Measurements from ENCODE around the gene HEBP2.
A peak's percentile ranks its signal among the peaks of the same experiment; 100 is the strongest.
"Not testable (repeated sequence)": the region's sequence is repeated elsewhere in the genome, so short reads cannot be mapped to it uniquely, and the experiment has no call there.

The HEBP2 gene, protein sequence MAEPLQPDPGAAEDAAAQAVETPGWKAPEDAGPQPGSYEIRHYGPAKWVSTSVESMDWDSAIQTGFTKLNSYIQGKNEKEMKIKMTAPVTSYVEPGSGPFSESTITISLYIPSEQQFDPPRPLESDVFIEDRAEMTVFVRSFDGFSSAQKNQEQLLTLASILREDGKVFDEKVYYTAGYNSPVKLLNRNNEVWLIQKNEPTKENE

DNA sequence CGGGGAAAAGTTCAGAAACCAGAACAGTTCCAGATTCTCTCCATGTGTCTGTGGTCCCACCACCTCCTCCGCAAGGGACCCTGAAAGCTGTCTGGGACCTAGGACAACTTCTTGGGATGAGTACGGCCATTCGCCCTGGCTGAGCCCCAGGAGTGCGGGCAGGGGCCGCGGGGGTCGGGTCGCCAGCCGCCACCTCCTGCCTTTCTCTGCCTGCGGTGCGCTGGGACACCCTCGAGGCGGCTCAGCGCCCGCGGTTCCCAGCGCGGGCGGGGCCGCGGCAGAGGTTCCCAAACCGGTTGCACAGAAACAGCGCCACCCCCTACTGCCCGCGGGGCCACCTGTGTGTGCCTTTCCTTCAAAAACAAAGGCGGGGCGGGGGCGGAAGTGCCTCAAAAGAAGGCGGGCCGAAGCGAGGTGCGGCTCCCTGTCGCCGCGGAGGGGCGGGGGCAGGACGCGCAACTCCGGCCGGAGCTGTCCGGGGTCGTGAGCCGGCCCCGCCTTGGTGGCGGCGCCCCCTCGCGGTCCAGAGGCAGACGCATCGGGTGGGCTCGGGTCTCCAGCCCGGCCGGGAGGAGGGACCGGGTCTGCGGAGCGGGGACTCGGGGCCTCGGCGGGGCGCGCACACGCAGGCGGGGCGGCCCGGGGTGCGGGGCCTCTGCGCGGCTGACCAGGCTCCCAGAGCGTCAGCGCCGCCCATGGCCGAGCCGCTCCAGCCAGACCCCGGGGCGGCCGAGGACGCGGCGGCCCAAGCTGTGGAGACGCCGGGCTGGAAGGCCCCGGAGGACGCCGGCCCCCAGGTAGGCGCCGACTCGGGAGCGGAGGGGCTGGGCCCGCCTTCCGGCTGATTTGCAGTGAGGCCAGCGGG, at the start of gene HEBP2:
Gene HEBP2 (plus strand): TSS at position 423 of the 865 bp plus-strand sequence. CDS start 273 bp downstream, at position 696.
- H3K27ac ChIP-seq, result peak within 1 kb of the TSS; percentile 83
- DNase-seq (ENCODE audit: low read depth, low spot score), result peak; percentile 78

DNA sequence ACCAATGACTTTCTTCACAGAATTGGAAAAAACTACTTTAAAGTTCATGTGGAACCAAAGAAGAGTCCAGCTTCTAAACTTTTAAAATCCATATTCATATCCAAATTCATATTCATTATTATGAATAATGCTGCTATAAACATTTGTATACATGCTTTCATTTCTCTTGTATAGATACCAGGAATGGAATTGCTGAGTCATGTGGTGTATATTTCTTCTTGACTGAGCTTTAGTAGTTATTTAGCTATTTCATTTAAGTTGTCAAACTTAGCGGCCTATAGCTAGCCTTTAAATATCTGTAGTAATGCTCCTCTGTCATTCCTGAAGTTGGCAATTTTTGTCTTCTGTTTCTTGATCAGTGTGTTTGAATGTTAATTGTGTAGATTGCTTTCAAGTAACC, 46.1 kb upstream of the HEBP2 start:
- no peak overlapping the region for H3K27ac ChIP-seq
- DNase-seq (ENCODE audit: low read depth, low spot score), result no peak

DNA sequence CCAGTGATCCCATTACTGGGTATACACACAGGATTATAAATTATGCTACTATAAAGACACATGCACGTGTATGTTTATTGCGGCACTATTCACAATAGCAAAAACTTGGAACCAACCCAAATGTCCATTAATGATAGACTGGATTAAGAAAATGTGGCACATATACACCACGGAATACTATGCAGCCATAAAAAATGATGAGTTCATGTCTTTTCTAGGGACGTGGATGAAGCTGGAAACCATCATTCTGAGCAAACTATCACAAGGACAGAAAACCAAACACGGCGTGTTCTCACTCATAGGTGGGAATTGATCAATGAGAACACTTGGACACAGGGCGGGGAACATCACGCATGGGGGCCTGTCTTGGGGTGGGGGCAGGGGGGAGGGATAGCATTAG, 35.3 kb upstream of the HEBP2 start:
- not testable (repeated sequence) for H3K27ac ChIP-seq; DNase-seq (ENCODE audit: low read depth, low spot score)

DNA sequence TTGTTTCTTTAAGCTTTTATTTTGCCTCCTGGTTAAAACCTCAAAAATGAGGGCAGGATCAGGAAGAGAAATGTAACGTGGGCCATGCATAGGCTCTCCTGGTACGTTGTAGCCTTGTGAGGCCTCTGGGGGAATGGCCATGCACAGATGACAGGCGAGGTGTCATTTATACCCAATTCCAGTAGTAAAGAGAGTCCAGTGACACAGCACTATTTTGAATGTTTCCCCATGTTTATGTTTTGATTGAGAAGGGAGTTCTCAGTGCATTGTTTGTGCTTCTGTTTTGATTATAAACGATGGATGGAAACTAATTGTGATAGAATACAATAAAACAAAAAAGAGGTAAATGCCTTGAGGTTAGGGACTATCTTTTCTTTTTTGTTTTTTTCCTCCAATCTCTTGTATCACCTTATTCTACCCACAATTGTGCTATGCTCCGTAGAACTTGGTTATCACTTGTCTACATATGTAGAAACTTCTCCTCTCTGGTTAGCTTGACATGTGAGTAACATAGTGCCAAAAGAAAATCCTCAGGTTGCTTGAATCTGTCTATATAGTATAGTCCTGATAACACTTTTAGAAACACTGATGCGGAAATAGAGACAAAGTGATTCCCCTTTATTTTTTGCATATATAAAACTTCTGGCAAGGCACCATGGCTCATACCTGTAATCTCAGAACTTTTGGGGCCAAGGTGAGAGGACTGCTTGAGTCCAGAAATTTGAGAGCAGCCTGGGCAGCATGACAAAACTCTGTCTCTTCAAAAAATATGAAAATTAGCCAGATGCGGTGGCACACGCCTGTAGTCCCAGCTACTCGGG, 33.2 kb upstream of the HEBP2 start:
- H3K27ac ChIP-seq, result no peak overlapping the region
- no peak for DNase-seq (ENCODE audit: low read depth, low spot score)

DNA sequence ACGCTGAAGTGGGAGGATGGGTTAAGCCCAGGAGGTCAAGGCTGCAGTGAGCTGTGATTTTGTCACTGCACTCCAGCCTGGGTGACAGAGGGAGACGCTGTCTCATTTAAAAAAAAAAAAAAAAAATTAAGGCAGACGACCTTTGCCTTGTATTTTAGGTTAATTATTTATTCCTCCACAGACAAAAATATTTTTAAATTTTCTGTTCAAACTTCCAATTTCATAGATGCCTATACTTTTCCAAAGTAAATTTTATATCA, 32.6 kb upstream of the HEBP2 start:
- H3K27ac ChIP-seq, result no peak overlapping the region
- no peak for DNase-seq (ENCODE audit: low read depth, low spot score)

DNA sequence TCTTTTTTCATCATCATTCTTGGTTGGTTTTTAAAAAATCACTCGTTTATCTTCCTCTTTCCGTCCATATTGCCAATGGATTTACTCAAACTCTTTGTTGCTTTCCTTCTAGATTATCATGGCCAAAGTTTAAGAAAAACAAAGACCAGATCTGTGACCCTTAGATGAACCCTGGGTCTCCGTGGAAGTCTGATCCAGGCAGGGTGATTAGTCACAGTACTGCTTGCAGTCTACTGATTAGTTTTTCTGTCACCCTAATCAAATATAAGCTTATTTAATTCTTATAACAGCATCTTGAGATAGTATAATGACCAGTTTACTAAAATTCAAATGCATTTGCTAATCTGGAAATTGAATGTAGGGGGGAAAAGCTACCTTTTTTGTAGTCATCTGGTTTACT, 32.3 kb upstream of the HEBP2 start:
- DNase-seq (ENCODE audit: low read depth, low spot score), result no peak
- H3K27ac ChIP-seq, result no peak overlapping the region

DNA sequence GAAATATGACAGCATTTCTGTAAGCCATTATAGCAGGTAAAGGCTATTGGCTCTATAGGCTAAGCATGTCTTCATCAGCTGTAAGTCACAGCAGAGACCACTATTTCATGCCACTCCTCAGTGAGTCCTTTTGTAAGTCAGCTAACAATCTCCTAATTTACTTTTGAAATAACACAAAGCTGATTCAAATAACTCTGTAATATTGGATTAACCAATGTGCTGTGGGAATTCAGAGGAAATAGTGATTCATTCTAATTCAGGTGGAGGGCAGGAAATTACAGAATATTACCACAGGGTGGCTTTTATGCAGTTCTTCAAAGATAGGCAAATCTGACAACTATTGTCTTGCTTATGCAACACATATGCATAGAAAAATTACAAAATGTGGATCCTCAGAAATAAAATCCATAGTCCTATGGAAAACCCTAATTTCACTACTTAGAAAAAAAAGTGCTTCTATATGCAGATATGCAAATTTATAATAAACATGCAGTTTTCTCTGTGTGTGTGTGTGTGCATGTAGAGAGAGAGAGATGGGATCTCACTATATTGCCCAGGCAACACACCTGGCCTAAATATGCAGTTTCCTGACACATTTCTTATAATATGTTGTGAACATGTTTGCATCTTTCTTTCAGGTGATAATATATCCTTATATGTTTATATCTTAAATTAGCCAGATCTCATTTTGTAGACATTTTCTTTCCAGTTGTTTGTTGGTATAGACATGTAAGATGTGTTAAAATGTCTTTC, 31.1 kb upstream of the HEBP2 start:
- no peak overlapping the region for H3K27ac ChIP-seq
- DNase-seq (ENCODE audit: low read depth, low spot score), result no peak

DNA sequence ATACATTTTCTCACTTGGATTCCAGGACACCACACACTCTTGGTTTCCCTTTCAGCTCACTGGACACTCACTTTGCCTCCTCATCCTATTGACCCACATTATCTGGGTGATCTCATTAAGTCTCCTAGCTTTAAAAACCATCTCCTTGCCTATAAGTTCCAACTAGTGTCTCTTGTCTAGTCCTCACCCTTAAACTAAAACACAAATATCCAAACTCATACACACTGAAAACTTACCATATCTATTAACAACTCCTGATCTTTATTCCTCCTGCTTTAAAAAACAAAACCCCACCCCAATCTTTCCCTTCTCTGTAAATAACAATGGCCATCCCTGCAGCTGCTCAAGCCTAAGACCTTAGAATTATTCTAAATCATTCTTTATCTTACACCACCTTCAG, 29.8 kb upstream of the HEBP2 start:
- no peak overlapping the region for H3K27ac ChIP-seq
- no peak for DNase-seq (ENCODE audit: low read depth, low spot score)

DNA sequence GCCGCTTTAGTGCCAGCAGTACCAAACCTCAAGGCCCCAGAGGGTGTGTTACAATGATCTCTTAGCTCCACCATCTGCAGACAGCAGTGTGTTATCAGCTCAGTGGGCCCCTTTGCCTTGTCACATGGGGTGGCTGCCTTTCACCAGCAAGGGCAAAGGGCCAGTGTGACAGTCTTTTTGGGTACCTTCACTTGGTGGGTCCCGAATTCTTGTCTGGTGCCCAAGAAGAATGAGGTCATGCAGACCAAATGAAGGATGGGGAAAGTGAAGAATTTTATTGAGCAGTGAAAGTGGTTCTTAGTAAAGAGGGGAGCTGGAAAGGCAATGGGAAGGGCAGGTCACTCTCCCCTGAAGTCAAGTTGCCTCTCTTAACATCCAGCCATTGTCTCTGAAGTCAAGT, 29.2 kb upstream of the HEBP2 start:
- H3K27ac ChIP-seq, result no peak overlapping the region
- DNase-seq (ENCODE audit: low read depth, low spot score), result no peak

DNA sequence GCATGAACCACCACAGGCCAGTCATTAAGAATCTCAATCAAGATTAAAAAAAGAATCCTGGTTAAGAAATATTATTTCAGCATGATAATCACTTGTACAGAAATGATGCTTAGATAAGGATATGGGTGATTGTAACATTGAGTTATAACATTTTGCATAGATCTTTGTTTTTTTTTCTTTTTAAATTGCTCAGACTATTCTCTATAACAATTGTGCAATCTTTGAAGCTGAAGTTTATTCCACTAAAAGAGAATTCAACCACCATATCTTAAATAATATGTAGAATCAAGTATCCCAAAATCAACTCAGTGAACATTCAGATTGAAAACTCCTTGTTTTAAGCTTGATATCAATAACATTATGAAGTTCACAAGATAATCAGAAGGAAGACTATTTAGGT, 27.0 kb upstream of the HEBP2 start:
- no peak for DNase-seq (ENCODE audit: low read depth, low spot score)
- H3K27ac ChIP-seq, result no peak overlapping the region

DNA sequence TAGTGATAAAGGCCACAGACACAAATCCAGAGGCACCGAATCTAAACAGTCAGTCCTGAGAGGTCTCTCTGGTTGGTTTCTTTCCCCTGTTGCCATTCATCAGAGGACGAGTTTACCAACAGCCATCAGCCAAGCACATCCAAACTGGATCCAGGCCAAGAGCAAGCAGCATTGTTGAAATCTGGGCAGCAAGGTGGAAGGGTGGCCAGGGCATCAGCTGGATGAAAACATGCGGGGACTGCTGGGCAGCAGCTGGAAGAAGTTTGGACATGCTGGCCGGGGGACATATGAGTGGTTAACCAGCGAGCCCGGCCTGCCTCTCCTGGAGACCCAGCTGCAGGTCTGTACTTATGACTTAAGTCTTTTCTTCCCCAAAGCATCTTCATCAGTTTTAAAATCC, 26.2 kb upstream of the HEBP2 start, which contains the start of gene SMIM28:
Gene SMIM28 (plus strand): TSS at position 62 of the 400 bp plus-strand sequence. CDS start 168 bp downstream, at position 230.
- DNase-seq (ENCODE audit: low read depth, low spot score), result no peak
- no peak within 1 kb of the TSS for H3K27ac ChIP-seq

DNA sequence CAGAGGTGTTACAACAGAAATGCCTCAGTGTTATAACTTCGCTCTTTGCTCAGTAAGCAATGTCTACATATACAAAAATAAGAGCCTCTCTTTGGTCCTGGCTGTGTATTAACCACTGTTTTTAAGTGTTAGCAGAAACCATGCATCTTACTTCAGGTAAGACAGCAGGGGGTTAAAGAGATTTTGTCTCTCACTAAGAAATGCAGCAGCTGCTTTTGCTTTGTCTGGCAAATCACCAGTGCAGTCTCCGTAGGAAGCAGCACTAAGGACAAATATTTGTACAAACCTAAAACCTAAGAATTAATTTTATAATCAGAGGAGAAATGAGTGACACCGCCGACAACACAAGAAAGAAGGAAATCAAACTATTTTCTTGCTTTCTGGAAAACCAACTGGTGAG, 25.6 kb upstream of the HEBP2 start:
- DNase-seq (ENCODE audit: low read depth, low spot score), result no peak
- H3K27ac ChIP-seq, result no peak overlapping the region

DNA sequence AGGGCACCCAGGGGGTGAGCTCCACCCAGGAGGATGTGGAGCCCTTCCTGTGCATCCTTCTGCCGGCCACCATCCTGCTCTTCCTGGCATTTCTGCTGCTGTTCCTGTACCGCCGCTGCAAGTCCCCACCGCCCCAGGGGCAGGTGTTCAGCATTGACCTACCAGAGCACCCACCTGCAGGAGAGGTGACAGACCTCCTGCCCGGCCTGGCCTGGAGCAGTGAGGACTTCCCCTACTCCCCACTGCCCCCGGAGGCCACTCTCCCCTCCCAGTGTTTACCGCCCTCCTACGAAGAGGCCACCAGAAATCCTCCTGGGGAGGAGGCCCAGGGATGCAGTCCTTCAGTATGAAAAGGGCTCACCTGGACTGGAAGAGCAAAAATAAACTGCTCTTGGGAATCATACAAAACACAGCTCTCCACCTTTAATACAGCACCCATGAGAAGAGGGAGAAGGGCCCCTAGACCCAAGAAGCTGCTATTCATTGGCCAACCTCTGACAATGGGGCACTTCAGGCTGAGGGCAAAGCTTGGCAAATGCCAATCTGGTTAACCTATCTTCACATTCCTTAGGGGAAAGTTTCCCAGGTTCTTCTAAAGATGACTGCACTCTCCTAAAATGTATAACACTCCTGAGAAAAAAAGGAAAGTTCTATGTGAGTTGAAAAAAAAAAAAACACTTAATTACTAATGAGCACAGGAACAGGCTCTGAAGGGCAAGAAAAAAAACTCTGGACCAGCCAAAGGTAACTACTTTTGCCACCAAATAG, 21.3 kb upstream of the HEBP2 start:
- DNase-seq (ENCODE audit: low read depth, low spot score), result no peak

DNA sequence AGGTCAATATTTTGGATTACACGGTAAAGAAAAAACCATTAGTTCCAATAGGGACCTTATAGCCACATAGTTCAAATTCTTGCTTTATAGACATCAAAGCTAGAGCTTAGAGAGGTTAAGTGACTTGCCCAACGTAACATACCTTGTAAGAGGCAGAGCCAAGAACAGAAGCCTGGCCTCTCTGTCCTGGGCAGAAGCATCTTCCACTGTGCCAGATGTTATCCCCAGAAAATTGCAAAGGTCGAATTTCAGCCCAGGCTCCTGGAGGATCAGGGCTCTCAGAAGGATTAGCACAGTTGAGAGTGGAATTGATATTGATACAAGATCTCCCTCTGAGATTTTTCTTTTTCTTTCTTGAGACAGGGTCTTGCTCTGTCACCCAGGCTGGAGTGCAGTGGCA, 20.2 kb upstream of the HEBP2 start:
- no peak overlapping the region for H3K27ac ChIP-seq
- DNase-seq (ENCODE audit: low read depth, low spot score), result no peak

More for the DNA sequence above, 21.3 kb upstream of the HEBP2 start:
- H3K27ac ChIP-seq, result no peak overlapping the region

DNA sequence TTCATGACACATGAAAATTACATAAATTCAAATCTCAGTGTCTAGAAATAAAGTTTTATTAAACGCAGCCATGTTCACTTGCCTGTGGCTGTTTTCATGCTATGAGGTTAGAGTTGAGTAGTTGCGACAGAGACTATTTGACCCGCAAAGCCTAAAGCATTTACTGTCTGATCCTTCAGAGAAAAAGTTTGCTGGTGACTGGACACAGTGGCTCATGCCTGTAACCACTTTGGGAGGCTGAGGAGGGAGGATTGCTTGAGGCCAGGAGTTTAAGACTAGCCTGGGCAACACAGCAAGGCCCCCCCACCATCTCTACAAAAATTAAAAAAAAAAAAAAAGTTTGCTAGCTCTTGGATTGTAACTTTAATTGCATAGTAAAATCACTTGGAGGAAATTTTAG, 17.1 kb upstream of the HEBP2 start:
- DNase-seq (ENCODE audit: low read depth, low spot score), result no peak
- H3K27ac ChIP-seq, result no peak overlapping the region

DNA sequence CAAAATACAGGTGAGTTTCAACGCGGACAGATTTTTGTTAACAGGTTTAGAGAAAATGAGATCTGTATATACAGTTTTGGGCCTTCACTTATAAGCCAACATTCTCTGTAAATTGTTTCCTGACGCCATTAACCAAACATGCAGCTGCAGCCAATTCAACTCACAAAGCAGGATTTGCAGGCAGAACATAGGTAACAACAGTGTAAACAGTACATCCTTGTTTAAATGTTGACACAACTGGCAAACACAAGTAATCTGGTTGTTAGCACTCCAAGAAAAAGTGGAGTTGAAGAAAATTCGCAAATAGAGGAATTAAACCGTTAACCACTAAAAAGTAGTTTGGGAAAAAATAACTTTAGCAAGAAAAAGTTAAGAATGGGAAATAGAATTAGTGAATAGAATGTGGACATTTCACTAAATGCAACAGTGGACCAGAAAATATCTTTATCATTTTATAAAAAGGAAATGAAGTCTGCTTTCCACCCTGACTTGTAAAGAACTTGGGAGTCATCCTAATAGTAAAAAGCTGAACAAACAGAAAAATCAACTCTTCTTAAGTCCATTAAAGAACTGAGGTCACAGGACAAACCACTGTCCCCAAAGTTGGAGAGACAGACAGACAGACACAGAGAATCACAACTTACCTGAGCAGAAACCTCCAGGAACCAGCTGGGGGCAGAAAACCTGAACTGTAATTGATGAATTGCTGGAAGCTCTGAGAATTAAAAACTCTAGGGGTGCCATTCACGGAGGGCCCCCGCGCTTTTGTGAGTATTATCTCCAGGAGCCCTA, 16.2 kb upstream of the HEBP2 start:
- no peak for DNase-seq (ENCODE audit: low read depth, low spot score)
- no peak overlapping the region for H3K27ac ChIP-seq

DNA sequence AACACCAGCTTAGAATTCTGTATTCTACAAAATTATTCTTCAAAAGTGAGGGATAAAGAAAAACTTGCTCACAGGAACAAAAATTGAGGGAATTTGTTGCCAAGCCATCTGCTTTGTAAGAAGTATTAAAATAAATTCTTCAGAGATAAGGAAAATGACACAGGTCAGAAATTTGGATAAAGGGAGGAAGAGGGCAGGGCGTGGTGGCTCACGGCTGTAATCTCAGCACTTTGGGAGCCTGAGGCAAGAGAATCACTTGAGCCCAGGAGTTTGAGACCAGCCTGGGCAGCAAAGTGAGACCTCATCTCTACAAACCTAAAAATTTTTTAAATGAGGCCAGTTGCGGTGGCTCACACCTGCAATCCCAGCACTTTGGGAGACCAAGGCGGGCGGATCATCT, 14.5 kb upstream of the HEBP2 start:
- no peak overlapping the region for H3K27ac ChIP-seq
- DNase-seq (ENCODE audit: low read depth, low spot score), result no peak

DNA sequence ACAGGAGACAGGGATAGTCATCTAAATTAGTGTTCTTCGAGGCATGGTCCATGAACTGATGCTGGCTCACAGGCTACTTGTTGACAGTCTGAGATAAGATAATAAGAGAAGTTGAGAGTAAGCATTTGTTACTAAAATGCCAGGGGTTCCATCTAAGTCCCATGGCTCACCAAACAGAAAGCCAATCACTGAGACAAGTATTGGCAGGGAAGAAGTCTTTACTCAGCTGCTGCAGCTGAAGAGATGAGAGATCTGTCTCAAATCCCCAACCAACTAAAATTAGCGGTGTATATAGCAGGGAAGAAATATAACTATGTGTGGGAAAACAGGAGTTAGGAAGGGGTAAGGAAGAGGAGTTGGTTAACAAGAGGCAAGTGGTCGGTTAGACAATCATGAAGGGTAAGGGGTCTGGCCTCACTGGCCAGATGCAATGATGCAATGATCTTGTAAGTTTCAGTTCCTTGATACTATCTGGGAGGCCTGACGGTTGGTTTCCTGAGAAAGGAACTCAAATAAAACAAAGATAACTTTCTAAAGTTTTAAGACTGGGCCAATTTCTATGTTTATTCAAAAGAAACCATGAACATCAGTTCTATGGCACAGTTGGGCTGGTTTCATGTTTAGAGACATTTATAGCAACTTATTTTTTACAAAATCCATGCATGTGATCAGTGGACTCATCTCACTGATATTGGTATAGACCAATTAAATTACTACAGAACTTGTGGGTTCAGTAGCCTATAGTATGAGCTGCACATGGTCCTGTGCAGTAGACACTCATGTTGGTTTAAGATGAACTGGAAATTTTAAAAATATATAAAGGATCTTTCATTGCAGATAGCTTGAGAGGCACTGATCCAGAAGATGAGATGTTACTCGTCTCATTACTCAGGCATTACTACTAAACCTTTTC, 9.9 kb upstream of the HEBP2 start:
- DNase-seq (ENCODE audit: low read depth, low spot score), result no peak
- H3K27ac ChIP-seq, result no peak overlapping the region
